IMR-90 (cell line): ENCODE results near the gene H2BK1.

Source experiments
- BHLHE40 ChIP-seq: fragments of 150-350 bp; IDR thresholded peaks from 2 replicates; pipeline ENCODE4 v1.6.1; 2016; ENCODE audit warnings: mild to moderate bottlenecking, low read depth, low read length
- CHD1 ChIP-seq: IDR thresholded peaks from 2 replicates; pipeline ENCODE4 v1.6.1; 2012; ENCODE audit warnings: low read depth, low read length, improper control_type of control experiment
- CTCF ChIP-seq: conservative IDR thresholded peaks from 2 replicates; pipeline ENCODE4 v1.5.1; 2012; ENCODE audit warnings: mild to moderate bottlenecking, low read depth, low read length, improper control_type of control experiment
- MAFK ChIP-seq: IDR thresholded peaks from 2 replicates; pipeline ENCODE4 v1.6.1; 2012; ENCODE audit warnings: low read depth, low read length, improper control_type of control experiment
- POLR2A ChIP-seq: IDR thresholded peaks from 2 replicates; pipeline ENCODE4 v1.6.1; 2012; ENCODE audit warnings: mild to moderate bottlenecking, low read depth, low read length

GRCh38 chr7:151189038-151189437 is 21.2 kb downstream of the H2BK1 start:
- TF ChIP-seq CTCF (no peak), POLR2A (no peak), CHD1 (no peak), MAFK (no peak), BHLHE40 (no peak)
